Measurements from ENCODE around the gene PRSS1. TPM values are rescaled to one million over a fixed set of nuclear protein-coding genes. Genes with fewer than 3 reads are reported as not detected.

Gene PRSS1
- total RNA-seq, 4 donors from 2014 or later, result 0.94 TPM; not detected in 3

- Histone ChIP-seq H3K27me3 (peaks cover 27% of the 10 kb centered on the region), H3K9me3 (no peaks in the 10 kb centered on the region), H3K4me3 (no peak overlapping the region), H3K4me1 (no peaks in the 10 kb centered on the region), H3K36me3 (no peaks in the 10 kb centered on the region), H3K27ac (no peak overlapping the region)
- TF ChIP-seq CTCF (IDR thresholded peaks at IDR 0.05) (peak in 1 of 4 experiments; percentile 23), POLR2AphosphoS5 (IDR thresholded peaks at IDR 0.05) (no peak), EP300 (IDR thresholded peaks at IDR 0.05) (no peak), POLR2A (IDR thresholded peaks at IDR 0.05) (no peak)
- 46 to 55% methylated on average over 8 to 15 of the region's 18 CpGs for WGBS, 2 donors (ENCODE audit: low coverage in 1 of 2)
- ATAC-seq, result no peak
Measured at GRCh38 chr7:142711746-142712616, 37.3 kb upstream of the PRSS1 start.

GRCh38 chr7:142712617-142712957, 36.7 kb upstream of the PRSS1 start:
- TF ChIP-seq POLR2A (IDR thresholded peaks at IDR 0.05) (no peak), CTCF (IDR thresholded peaks at IDR 0.05) (no peak), EP300 (IDR thresholded peaks at IDR 0.05) (no peak), POLR2AphosphoS5 (IDR thresholded peaks at IDR 0.05) (no peak)
- no peaks in the 10 kb centered on the region for H3K4me1 ChIP-seq
- H3K4me3 ChIP-seq, result no peak overlapping the region
- peaks cover 27% of the 10 kb centered on the region for H3K27me3 ChIP-seq
- H3K36me3 ChIP-seq, result no peaks in the 10 kb centered on the region
- no peak overlapping the region for H3K27ac ChIP-seq
- WGBS, 2 donors (ENCODE audit: low coverage in 1 of 2), result 72 to 80% methylated on average over 4 of the region's 4 CpGs
- no peak for ATAC-seq
- no peaks in the 10 kb centered on the region for H3K9me3 ChIP-seq

GRCh38 chr7:142714375-142714774, 34.9 kb upstream of the PRSS1 start:
- H3K27me3 ChIP-seq, result peaks cover 21% of the 10 kb centered on the region
- H3K4me1 ChIP-seq, result no peaks in the 10 kb centered on the region
- 60 to 61% methylated on average over 1 to 2 of the region's 2 CpGs for WGBS, 2 donors (ENCODE audit: low coverage in 1 of 2)
- no peaks in the 10 kb centered on the region for H3K9me3 ChIP-seq
- no peak for ATAC-seq
- H3K27ac ChIP-seq, result no peak overlapping the region
- TF ChIP-seq EP300 (IDR thresholded peaks at IDR 0.05) (no peak), POLR2AphosphoS5 (IDR thresholded peaks at IDR 0.05) (no peak), POLR2A (IDR thresholded peaks at IDR 0.05) (no peak), CTCF (IDR thresholded peaks at IDR 0.05) (no peak)
- no peaks in the 10 kb centered on the region for H3K36me3 ChIP-seq
- no peak overlapping the region for H3K4me3 ChIP-seq

GRCh38 chr7:142716596-142716995, 32.7 kb upstream of the PRSS1 start:
- H3K9me3 ChIP-seq, result no peaks in the 10 kb centered on the region
- H3K4me1 ChIP-seq, result no peaks in the 10 kb centered on the region
- H3K36me3 ChIP-seq, result no peaks in the 10 kb centered on the region
- no peak for TF ChIP-seq CTCF (IDR thresholded peaks at IDR 0.05)
- TF ChIP-seq POLR2A (IDR thresholded peaks at IDR 0.05), result no peak
- no peak for TF ChIP-seq POLR2AphosphoS5 (IDR thresholded peaks at IDR 0.05)
- TF ChIP-seq EP300 (IDR thresholded peaks at IDR 0.05), result no peak
- 67 to 86% methylated on average over 1 to 2 of the region's 2 CpGs for WGBS, 2 donors (ENCODE audit: low coverage in 1 of 2)
- ATAC-seq, result no peak
- H3K27me3 ChIP-seq, result peaks cover 30% of the 10 kb centered on the region
- no peak overlapping the region for H3K27ac ChIP-seq
- no peak overlapping the region for H3K4me3 ChIP-seq

- Histone ChIP-seq H3K27ac (no peak overlapping the region), H3K9me3 (no peaks in the 10 kb centered on the region), H3K27me3 (peaks cover 25% of the 10 kb centered on the region), H3K4me3 (no peak overlapping the region), H3K4me1 (no peaks in the 10 kb centered on the region), H3K36me3 (no peaks in the 10 kb centered on the region)
- WGBS, 2 donors (ENCODE audit: low coverage in 1 of 2), result 68 to 94% methylated on average over 2 to 4 of the region's 6 CpGs
- ATAC-seq, result no peak
- TF ChIP-seq EP300 (IDR thresholded peaks at IDR 0.05), result no peak
Measured at GRCh38 chr7:142717453-142717852, 31.8 kb upstream of the PRSS1 start.

Data from gastroesophageal sphincter (tissue), 4 donors.